H1 (cell line): Measurements from ENCODE around the gene DPM2. TPM values are rescaled to one million over a fixed set of nuclear protein-coding genes. Genes with fewer than 3 reads are reported as not detected.
A peak's percentile ranks its signal among the peaks of the same experiment; 100 is the strongest.

Source experiments
- CTCF ChIA-PET: fragments of 300-600 bp; sonication (Branson Sonifier 250); formaldehyde crosslinking; loops from one replicate; lab custom pipeline; 2021; ENCODE audit not compliant: partially characterized antibody; lab: Charles Lee
- POLR2A ChIA-PET: fragments of 300-600 bp; sonication (Branson Sonifier 250); formaldehyde crosslinking; loops from one replicate; lab custom pipeline; 2021; ENCODE audit warnings: inconsistent platforms; ENCODE audit not compliant: partially characterized antibody; lab: Charles Lee
- DNase-seq, 2 experiments: peaks; one replicate each; pipeline versions ENCODE4 v3.0.0 to v3.0.0-alpha.2; 2010 to 2022; ENCODE audit warnings: low spot score in 2 of 2, low read depth in 1 of 2, mixed read lengths in 1 of 2
- FAIRE-seq: peaks from 2 replicates; lab custom pipeline; 2011; peaks lifted over from hg19 to GRCh38; lab: Jason Lieb, UNC
- H2AFZ ChIP-seq: 2 replicates; pipeline ENCODE4 v1.8.1; 2012; ENCODE audit warnings: low read length, inconsistent platforms
- H2AK5ac ChIP-seq: 2 replicates; pipeline ENCODE4 v1.6.1; 2013; ENCODE audit warnings: low read depth, low read length
- H2BK120ac ChIP-seq: replicated peaks from 2 replicates; pipeline ENCODE3; 2013; ENCODE audit warnings: low read depth, low read length, inconsistent platforms
- H2BK12ac ChIP-seq: 2 replicates; pipeline ENCODE4 v1.6.1; 2013; ENCODE audit warnings: low read depth, low read length
- H2BK15ac ChIP-seq: 2 replicates; pipeline ENCODE4 v1.6.1; 2013; ENCODE audit warnings: low read length
- H2BK20ac ChIP-seq: 2 replicates; pipeline ENCODE4 v1.6.1; 2013; ENCODE audit warnings: low read length
- H2BK5ac ChIP-seq: 2 replicates; pipeline ENCODE4 v1.6.1; 2013; ENCODE audit warnings: low read depth, low read length
- H3K14ac ChIP-seq: 2 replicates; pipeline ENCODE4 v1.6.1; 2013; ENCODE audit warnings: inconsistent platforms; ENCODE audit not compliant: insufficient read length
- H3K18ac ChIP-seq: 2 replicates; pipeline ENCODE4 v1.6.1; 2013; ENCODE audit warnings: low read length; ENCODE audit errors: extremely low read depth
- H3K23ac ChIP-seq: 2 replicates; pipeline ENCODE4 v1.6.1; 2013; ENCODE audit warnings: inconsistent platforms; ENCODE audit not compliant: insufficient read length
- H3K23me2 ChIP-seq: 2 replicates; pipeline ENCODE4 v1.6.1; 2013; ENCODE audit warnings: low read depth, low read length
- H3K27ac ChIP-seq: 2 replicates; pipeline ENCODE4 v1.6.1; 2011; ENCODE audit warnings: low read depth, low read length, inconsistent platforms
- H3K27me3 ChIP-seq, 4 experiments: replicated peaks in 1 of 4; 1 replicate in 1 of 4; 2 replicates in 3 of 4; pipeline versions ENCODE4 v1.6.1 to v1.8.1; 2011 to 2013; ENCODE audit warnings: low read length in 3 of 4, mild to moderate bottlenecking in 3 of 4, inconsistent platforms in 2 of 4, mixed read lengths in 2 of 4, moderate library complexity in 1 of 4; ENCODE audit not compliant: control insufficient read depth in 3 of 4, insufficient read depth in 3 of 4; ENCODE audit errors: extremely low read depth in 1 of 4
- H3K36me3 ChIP-seq, 4 experiments: 2 replicates each; pipeline versions ENCODE4 v1.6.1 to v1.8.1; 2011 to 2013; ENCODE audit warnings: mild to moderate bottlenecking in 4 of 4, low read length in 3 of 4, moderate library complexity in 2 of 4, control low read depth in 1 of 4, inconsistent platforms in 1 of 4; ENCODE audit not compliant: insufficient read depth in 4 of 4, control insufficient read depth in 2 of 4
- H3K4ac ChIP-seq: replicated peaks from 2 replicates; pipeline ENCODE3; 2013; ENCODE audit warnings: low read length, low read depth, mixed read lengths, inconsistent platforms; ENCODE audit not compliant: insufficient read length
- H3K4me1 ChIP-seq, 4 experiments: replicated peaks in 1 of 4; 1 replicate in 1 of 4; 2 replicates in 3 of 4; pipeline versions ENCODE4 v1.6.1 to v1.8.1; 2011 to 2013; ENCODE audit warnings: low read length in 3 of 4, inconsistent platforms in 2 of 4, mixed read lengths in 1 of 4; ENCODE audit not compliant: insufficient read depth in 4 of 4, control insufficient read depth in 3 of 4
- H3K4me2 ChIP-seq, 2 experiments: 2 replicates each; pipeline versions ENCODE4 v1.6.1 to v1.8.1; 2011 to 2013; ENCODE audit warnings: low read depth in 2 of 2, low read length in 2 of 2, control low read depth in 1 of 2, inconsistent platforms in 1 of 2, mild to moderate bottlenecking in 1 of 2; ENCODE audit not compliant: insufficient read depth in 1 of 2
- H3K4me3 ChIP-seq, 4 experiments: fragments of 200-600, 300-600 bp in 1 of 4; sonication (generic), shearing (Covaris generic), sonication (Bioruptor Twin) in 1 of 4; 2 replicates each; pipeline versions ENCODE4 v1.5.1 to v1.8.1; 2011 to 2016; ENCODE audit warnings: low read length in 4 of 4, low read depth in 3 of 4, control low read depth in 2 of 4, inconsistent platforms in 2 of 4, mild to moderate bottlenecking in 2 of 4, mixed read lengths in 1 of 4, moderate library complexity in 1 of 4; ENCODE audit not compliant: insufficient read depth in 2 of 4; ENCODE audit errors: extremely low read depth in 1 of 4
- H3K56ac ChIP-seq: replicated peaks from 2 replicates; pipeline ENCODE3; 2013; ENCODE audit warnings: low read depth, mild to moderate bottlenecking, mixed read lengths, low read length, inconsistent platforms; ENCODE audit not compliant: insufficient read length
- H3K79me1 ChIP-seq: 2 replicates; pipeline ENCODE4 v1.6.1; 2013; ENCODE audit warnings: low read depth, low read length, control low read depth
- H3K79me2 ChIP-seq, 2 experiments: 2 replicates each; pipeline versions ENCODE4 v1.6.1 to v1.8.1; 2012 to 2013; ENCODE audit warnings: low read length in 2 of 2, mild to moderate bottlenecking in 2 of 2, inconsistent platforms in 1 of 2; ENCODE audit not compliant: insufficient read depth in 2 of 2, control insufficient read depth in 1 of 2
- H3K9ac ChIP-seq, 4 experiments: replicated peaks in 1 of 4; 1 replicate in 1 of 4; 2 replicates in 3 of 4; pipeline versions ENCODE4 v1.6.1 to v1.8.1; 2011 to 2013; ENCODE audit warnings: low read depth in 3 of 4, low read length in 3 of 4, control low read depth in 2 of 4, mild to moderate bottlenecking in 2 of 4, moderate library complexity in 2 of 4, inconsistent platforms in 1 of 4; ENCODE audit errors: extremely low read depth in 1 of 4
- H3K9me3 ChIP-seq, 2 experiments: 2 replicates each; pipeline versions ENCODE4 v1.6.1 to v1.8.1; 2012 to 2013; ENCODE audit warnings: mild to moderate bottlenecking in 2 of 2, moderate library complexity in 2 of 2, control low read depth in 1 of 2, inconsistent platforms in 1 of 2, low read depth in 1 of 2, low read length in 1 of 2, mixed read lengths in 1 of 2; ENCODE audit not compliant: insufficient read depth in 2 of 2
- H4K20me1 ChIP-seq, 2 experiments: replicated peaks in 1 of 2; 2 replicates each; pipeline versions ENCODE3 to v1.8.1; 2011 to 2013; ENCODE audit warnings: inconsistent platforms in 2 of 2, low read length in 2 of 2, mild to moderate bottlenecking in 1 of 2; ENCODE audit not compliant: insufficient read depth in 2 of 2, control insufficient read depth in 1 of 2
- H4K5ac ChIP-seq: 2 replicates; pipeline ENCODE4 v1.6.1; 2013; ENCODE audit warnings: low read length, low read depth, mixed read lengths, inconsistent platforms; ENCODE audit not compliant: insufficient read length
- H4K8ac ChIP-seq: 2 replicates; pipeline ENCODE4 v1.8.0; 2013; ENCODE audit warnings: mild to moderate bottlenecking, moderate library complexity, low read length, inconsistent platforms; ENCODE audit not compliant: insufficient read depth; ENCODE audit errors: extremely low read depth
- H4K91ac ChIP-seq: replicated peaks from 2 replicates; pipeline ENCODE3; 2013; ENCODE audit warnings: low read length, mixed read lengths, inconsistent platforms; ENCODE audit not compliant: insufficient read length
- CTBP2 ChIP-seq: IDR thresholded peaks from 2 replicates; pipeline ENCODE4 v1.7.0; 2011; ENCODE audit warnings: borderline replicate concordance, mild to moderate bottlenecking, moderate library complexity, mixed read lengths, low read length; ENCODE audit not compliant: insufficient read depth, insufficient read length
- WGBS, 2 experiments: shearing (Covaris generic) in 1 of 2; methylation state at CpG; one replicate each; pipeline versions ENCODE4 v1.1.6 to v1.1.7; 2013 to 2015; ENCODE audit warnings: low lambda C conversion rate in 2 of 2, mixed read lengths in 2 of 2, inconsistent platforms in 1 of 2, low coverage in 1 of 2, missing lambda C conversion rate in 1 of 2; ENCODE audit not compliant: insufficient replicate concordance in 2 of 2, insufficient coverage in 1 of 2, insufficient read length in 1 of 2; ENCODE audit errors: extremely low coverage in 1 of 2, missing lambda C conversion rate in 1 of 2; 5-methylcytosine and 5-hydroxymethylcytosine counted together
- polyA plus RNA-seq, 7 experiments: library from polyadenylated mRNA; depleted of rRNA in 3 of 7; stranded (reverse) in 5 of 7; unstranded in 2 of 7; fragments of >200 nt in 5 of 7; fragments of 200-250 nt in 2 of 7; gene quantifications; 1 replicate in 5 of 7; 2 replicates in 1 of 7; 4 replicates in 1 of 7; pipeline versions ENCODE4 v1.2.1 to v1.2.3, GENCODE V29; 2011 to 2013; ENCODE audit warnings: missing spikeins in 2 of 7, mixed read lengths in 2 of 7
- total RNA-seq: library from RNA; stranded (reverse); fragmentation: NEBNext Ultra II Directional; extraction: Animal tissue kit (Norgen Biotek cat#: 25700); gene quantifications from 2 replicates; pipeline ENCODE4 v1.2.1, GENCODE V29; 2021
- TF ChIP-seq, protein P1 (sequence below): IDR thresholded peaks from 2 replicates; pipeline ENCODE4 v1.6.1; 2012; ENCODE audit warnings: inconsistent platforms
- TF ChIP-seq, protein P2 (sequence below), 3 experiments: IDR thresholded peaks; 1 replicate in 2 of 3; 2 replicates in 1 of 3; pipeline versions ENCODE4 v1.5.1 to v1.6.1; 2011; ENCODE audit warnings: low read length in 3 of 3, mild to moderate bottlenecking in 3 of 3, inconsistent platforms in 2 of 3, low read depth in 1 of 3, moderate library complexity in 1 of 3; ENCODE audit not compliant: insufficient read depth in 1 of 3; ENCODE audit errors: control extremely low read depth in 1 of 3
- TF ChIP-seq, protein P3 (sequence below): IDR thresholded peaks from 2 replicates; pipeline ENCODE4 v1.6.1; 2011; ENCODE audit warnings: low read length, improper control_type of control experiment

DPM2 gene
- total and polyA plus RNA-seq, 2 of the 8 experiments (the other 6 are each of a cell fraction or from before 2014, with no cell fraction given): 45.4 to 95.4 TPM

DNA sequence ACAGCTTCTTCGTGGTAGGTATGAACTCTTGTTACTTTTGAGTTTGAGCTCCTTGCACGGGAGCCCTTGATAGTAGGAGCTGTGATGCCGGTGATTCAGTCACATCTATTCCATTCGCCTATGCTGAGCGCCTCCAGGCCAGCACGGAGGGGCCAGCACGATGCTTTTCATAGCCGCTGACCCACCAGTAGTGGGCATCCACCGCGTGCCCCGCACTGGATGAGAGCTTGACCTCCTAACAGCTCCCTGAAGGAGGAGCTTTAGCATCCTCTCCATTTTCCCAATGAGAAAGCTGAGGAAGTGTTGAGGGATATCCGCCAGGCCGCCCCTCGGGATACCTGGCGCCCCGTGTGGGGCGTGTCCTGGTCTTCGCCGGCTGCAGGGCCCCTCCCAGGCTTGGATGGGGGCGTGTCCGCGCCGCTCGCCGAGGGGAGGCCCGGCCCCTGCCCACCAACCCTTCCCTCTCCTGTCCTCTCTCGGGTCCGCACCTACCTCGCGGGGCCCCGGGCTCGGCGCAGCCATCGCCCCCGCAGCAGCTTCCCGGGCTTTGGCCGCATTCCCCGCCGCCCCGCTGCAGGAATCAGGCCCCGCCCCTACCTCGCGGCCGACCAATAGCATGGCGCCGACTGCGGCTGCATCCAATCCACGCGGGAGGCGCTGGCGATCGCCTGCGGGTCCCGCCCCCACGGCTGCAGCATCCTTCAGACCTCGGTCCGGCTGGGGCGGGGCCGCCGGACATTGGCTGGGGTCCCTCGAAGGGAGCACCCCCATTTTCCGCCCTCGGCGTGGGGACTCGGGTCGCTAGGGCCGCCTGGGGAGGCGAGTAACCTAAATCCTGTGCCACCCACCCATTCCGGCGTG is 7.2 kb downstream of the DPM2 start, which contains the start of gene PIP5KL1:
PIP5KL1 (minus strand) TSS at position 547 of the 861 bp plus-strand sequence; CDS start at position 522, 25 bp downstream.
- ChIA-PET CTCF (interaction anchor here (0.6 to 8.1 kb wide), 9 partner anchors 9 to 947 kb away, joined by 3 to 68 read pairs (median 4); partner anchors contain the start of gene EEIG1), POLR2A (interaction anchor here (0.6 to 1.5 kb wide), 16 partner anchors 9 to 475 kb away, joined by 3 to 6 read pairs (median 3); partner anchors contain the start of gene EEIG1)
- peak within 1 kb of the TSS; percentile 73 to 76 for H3K4me2 ChIP-seq
- H3K23ac ChIP-seq: no peak within 1 kb of the TSS
- peak within 1 kb of the TSS; percentile 35; the same call in 1 of the 2 replicates for H2BK5ac ChIP-seq
- peaks cover 19% of the 10 kb centered on the region; the same call in 1 of the 2 replicates for H3K23me2 ChIP-seq
- no peak within 1 kb of the TSS for H3K14ac ChIP-seq
- no peak within 1 kb of the TSS for H3K56ac ChIP-seq
- peaks cover 1 to 9% of the 10 kb centered on the region in 2 experiments for H4K20me1 ChIP-seq
- H3K27ac ChIP-seq: no peak within 1 kb of the TSS
- FAIRE-seq: no peak
- H3K27me3 ChIP-seq: peaks cover 0 to 18% (median 16%) of the 10 kb centered on the region in 4 experiments; a peak in 6 of 7 replicates
- H2AFZ ChIP-seq: 0 out of 2 replicates have a peak within 1 kb of the TSS, but pooled peaks have one; percentile 31
- peak within 1 kb of the TSS; percentile 80 for H3K4ac ChIP-seq
- peak within 1 kb of the TSS; percentile 26 to 62 (median 52) for H3K4me3 ChIP-seq
- H2BK120ac ChIP-seq: no peak within 1 kb of the TSS
- peak within 1 kb of the TSS; percentile 90 for H2BK12ac ChIP-seq
- 0 out of 2 replicates have a peak, but pooled peaks cover under 1% of the 10 kb centered on the region for H3K79me1 ChIP-seq
- no peaks in the 10 kb centered on the region for H3K79me2 ChIP-seq
- WGBS, 2 experiments: 3% methylated on average over 52 of the region's 70 CpGs; no CpG with 5 or more reads in 1 of the 2 experiments
- H3K18ac ChIP-seq: peak within 1 kb of the TSS; percentile 79; the same call in 1 of the 2 replicates
- H3K9me3 ChIP-seq: no peaks in the 10 kb centered on the region
- peak within 1 kb of the TSS in 1 of 4 experiments; percentile 36; a peak in 2 of 7 replicates for H3K9ac ChIP-seq
- H2AK5ac ChIP-seq: peak within 1 kb of the TSS; percentile 97; the same call in 1 of the 2 replicates
- H2BK15ac ChIP-seq: peak within 1 kb of the TSS; percentile 81; the same call in 1 of the 2 replicates
- H2BK20ac ChIP-seq: no peak within 1 kb of the TSS
- H4K91ac ChIP-seq: peak within 1 kb of the TSS; percentile 52
- H3K36me3 ChIP-seq: no peaks in the 10 kb centered on the region; a peak in 2 of 8 replicates
- H3K4me1 ChIP-seq: peaks cover 13 to 24% (median 20%) of the 10 kb centered on the region in 4 experiments
- peak within 1 kb of the TSS; percentile 21 for H4K5ac ChIP-seq
- peak; percentile 67 to 97 for DNase-seq
- peak within 1 kb of the TSS; percentile 86 for H4K8ac ChIP-seq
- TF ChIP-seq, protein P1, sequence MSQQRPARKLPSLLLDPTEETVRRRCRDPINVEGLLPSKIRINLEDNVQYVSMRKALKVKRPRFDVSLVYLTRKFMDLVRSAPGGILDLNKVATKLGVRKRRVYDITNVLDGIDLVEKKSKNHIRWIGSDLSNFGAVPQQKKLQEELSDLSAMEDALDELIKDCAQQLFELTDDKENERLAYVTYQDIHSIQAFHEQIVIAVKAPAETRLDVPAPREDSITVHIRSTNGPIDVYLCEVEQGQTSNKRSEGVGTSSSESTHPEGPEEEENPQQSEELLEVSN: no peak
- TF ChIP-seq, protein P2, sequence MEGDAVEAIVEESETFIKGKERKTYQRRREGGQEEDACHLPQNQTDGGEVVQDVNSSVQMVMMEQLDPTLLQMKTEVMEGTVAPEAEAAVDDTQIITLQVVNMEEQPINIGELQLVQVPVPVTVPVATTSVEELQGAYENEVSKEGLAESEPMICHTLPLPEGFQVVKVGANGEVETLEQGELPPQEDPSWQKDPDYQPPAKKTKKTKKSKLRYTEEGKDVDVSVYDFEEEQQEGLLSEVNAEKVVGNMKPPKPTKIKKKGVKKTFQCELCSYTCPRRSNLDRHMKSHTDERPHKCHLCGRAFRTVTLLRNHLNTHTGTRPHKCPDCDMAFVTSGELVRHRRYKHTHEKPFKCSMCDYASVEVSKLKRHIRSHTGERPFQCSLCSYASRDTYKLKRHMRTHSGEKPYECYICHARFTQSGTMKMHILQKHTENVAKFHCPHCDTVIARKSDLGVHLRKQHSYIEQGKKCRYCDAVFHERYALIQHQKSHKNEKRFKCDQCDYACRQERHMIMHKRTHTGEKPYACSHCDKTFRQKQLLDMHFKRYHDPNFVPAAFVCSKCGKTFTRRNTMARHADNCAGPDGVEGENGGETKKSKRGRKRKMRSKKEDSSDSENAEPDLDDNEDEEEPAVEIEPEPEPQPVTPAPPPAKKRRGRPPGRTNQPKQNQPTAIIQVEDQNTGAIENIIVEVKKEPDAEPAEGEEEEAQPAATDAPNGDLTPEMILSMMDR (IDR thresholded peaks at IDR 0.05; ENCODE audit: control extremely low read depth in 1 of 3, insufficient read depth in 1 of 3, low read depth in 1 of 3, low read length in 3 of 3): peak in 1 of 3 experiments; percentile 5; a peak in 1 of 4 replicates
- TF ChIP-seq, protein P3, sequence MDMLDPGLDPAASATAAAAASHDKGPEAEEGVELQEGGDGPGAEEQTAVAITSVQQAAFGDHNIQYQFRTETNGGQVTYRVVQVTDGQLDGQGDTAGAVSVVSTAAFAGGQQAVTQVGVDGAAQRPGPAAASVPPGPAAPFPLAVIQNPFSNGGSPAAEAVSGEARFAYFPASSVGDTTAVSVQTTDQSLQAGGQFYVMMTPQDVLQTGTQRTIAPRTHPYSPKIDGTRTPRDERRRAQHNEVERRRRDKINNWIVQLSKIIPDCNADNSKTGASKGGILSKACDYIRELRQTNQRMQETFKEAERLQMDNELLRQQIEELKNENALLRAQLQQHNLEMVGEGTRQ: no peak
- TF ChIP-seq CTBP2: no peak
